Esophagus (tissue), 2 donors: ENCODE measurements around the gene AUH. TPM values are rescaled to one million over a fixed set of nuclear protein-coding genes. Genes with fewer than 3 reads are reported as not detected.
A peak's percentile ranks its signal among the peaks of the same experiment; 100 is the strongest.
"Not testable (repeated sequence)": the region's sequence is repeated elsewhere in the genome, so short reads cannot be mapped to it uniquely, and the experiment has no call there.

Source experiments
- H3K27ac ChIP-seq, 2 donors: one replicate each; pipeline ENCODE4 v1.5.1; 2013; ENCODE audit warnings: low read depth in 2 of 2, mild to moderate bottlenecking in 2 of 2, inconsistent platforms in 1 of 2, low read length in 1 of 2, moderate library complexity in 1 of 2
- H3K27me3 ChIP-seq, 2 donors: one replicate each; pipeline ENCODE4 v1.6.1; 2013; ENCODE audit warnings: low read length in 2 of 2, control low read depth in 1 of 2, mild to moderate bottlenecking in 1 of 2; ENCODE audit not compliant: insufficient read depth in 2 of 2, control insufficient read depth in 1 of 2
- H3K36me3 ChIP-seq, 2 donors: one replicate each; pipeline ENCODE4 v1.6.1; 2013; ENCODE audit warnings: low read length in 1 of 2; ENCODE audit not compliant: control insufficient read depth in 2 of 2, insufficient read depth in 2 of 2
- H3K4me1 ChIP-seq, 2 donors: one replicate each; pipeline ENCODE4 v1.6.1; 2013; ENCODE audit warnings: low read length in 1 of 2; ENCODE audit not compliant: control insufficient read depth in 2 of 2, insufficient read depth in 2 of 2
- H3K4me3 ChIP-seq, 2 donors: one replicate each; pipeline ENCODE4 v1.5.1; 2013; ENCODE audit warnings: low read length in 2 of 2, mild to moderate bottlenecking in 2 of 2, low read depth in 1 of 2, moderate library complexity in 1 of 2
- H3K9me3 ChIP-seq, 2 donors: one replicate each; pipeline ENCODE4 v1.6.1; 2013; ENCODE audit warnings: mild to moderate bottlenecking in 2 of 2, low read depth in 1 of 2, low read length in 1 of 2, moderate library complexity in 1 of 2; ENCODE audit not compliant: control insufficient read depth in 2 of 2, insufficient read depth in 1 of 2
- WGBS, 2 donors: extraction: QIAGEN DNeasy Blood & Tissue Kit; methylation state at CpG; one replicate each; pipeline ENCODE4 v1.1.7; 2013; 5-methylcytosine and 5-hydroxymethylcytosine counted together
- polyA plus RNA-seq, 2 donors: library from polyadenylated mRNA; stranded (reverse); fragments of 200-250 nt; gene quantifications; one replicate each; pipeline ENCODE4 v1.2.3, GENCODE V29; 2013
- donor health status: healthy with polysubstance abuse.
- donor health status: Bipolar disorder and iron deficiency.

Gene AUH
- polyA plus RNA-seq, 2 donors = 7.2 to 11.5 TPM

DNA sequence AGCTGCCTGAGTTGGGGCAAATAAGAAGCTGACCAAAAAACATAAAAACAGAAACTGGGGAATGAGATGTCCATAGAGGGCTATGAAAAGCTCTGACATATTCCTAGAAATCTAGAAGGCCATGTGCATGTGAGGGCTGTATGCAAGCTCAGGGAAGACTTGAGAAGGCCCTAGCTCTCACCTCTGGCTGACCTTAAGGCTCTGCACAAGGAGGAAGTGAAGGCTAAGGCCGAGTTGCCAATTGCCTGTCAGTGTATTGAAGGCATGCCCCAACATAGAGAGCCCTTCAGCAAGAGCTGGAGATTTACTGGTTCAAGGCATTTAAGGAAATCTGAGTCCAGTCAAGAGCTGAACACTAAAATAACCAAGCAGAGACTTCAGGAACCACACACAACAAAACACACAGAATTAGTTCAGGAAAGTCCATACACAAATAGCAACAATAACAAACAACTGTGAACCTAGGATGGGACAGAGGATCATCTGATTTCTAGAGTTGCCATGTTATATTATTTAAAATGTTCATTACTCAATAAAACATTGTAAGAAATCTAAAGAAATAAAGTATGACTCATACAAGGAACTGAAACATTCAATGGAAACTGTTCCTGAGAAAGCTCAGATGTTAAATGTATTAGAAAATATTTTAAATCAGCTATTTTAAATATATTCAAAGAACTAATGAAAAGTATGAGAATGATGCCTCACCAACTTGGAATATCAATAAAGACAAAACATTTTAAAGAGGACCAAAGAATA lies 161.8 kb downstream of the AUH start:
- H3K4me1 ChIP-seq = peaks cover 0 to 7% of the 10 kb centered on the region in 2 donors
- no peaks in the 10 kb centered on the region for H3K9me3 ChIP-seq
- H3K36me3 ChIP-seq = no peaks in the 10 kb centered on the region
- H3K27me3 ChIP-seq = no peaks in the 10 kb centered on the region
- WGBS, 2 donors = 33 to 50% methylated on average over 1 of the region's 1 CpG
- H3K27ac ChIP-seq = peak overlapping the region; percentile 62 to 74
- no peak overlapping the region for H3K4me3 ChIP-seq

DNA sequence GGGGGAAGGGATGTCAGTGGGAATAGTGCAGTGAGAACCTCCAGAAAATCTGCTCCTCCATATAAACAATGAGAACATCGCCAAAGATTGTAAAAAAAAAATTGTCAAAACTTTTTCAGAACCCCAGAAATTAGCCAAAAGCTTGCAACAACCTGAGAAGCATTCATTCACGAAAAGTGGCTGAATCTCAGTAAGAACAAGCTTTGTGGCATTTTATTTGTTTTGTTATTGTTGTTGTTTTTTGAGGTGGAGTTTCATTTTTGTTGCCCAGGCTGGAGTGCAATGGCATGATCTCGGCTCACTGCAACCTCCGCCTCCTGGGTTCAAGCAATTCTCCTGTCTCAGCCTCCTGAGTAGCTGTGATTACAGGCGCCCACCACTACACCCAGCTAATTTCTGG lies 162.8 kb downstream of the AUH start:
- H3K27ac ChIP-seq = peak overlapping the region in 1 of 2 donors; percentile 33
- not testable (repeated sequence) for H3K27me3 ChIP-seq, H3K4me3 ChIP-seq, H3K9me3 ChIP-seq, H3K36me3 ChIP-seq
- WGBS, 2 donors = 90 to 95% methylated on average over 5 of the region's 5 CpGs
- peaks cover 0 to 12% of the 10 kb centered on the region in 2 donors for H3K4me1 ChIP-seq

- Histone ChIP-seq H3K4me1 (peaks cover 0 to 14% of the 10 kb centered on the region in 2 donors), H3K9me3 (no peaks in the 10 kb centered on the region), H3K4me3 (no peak overlapping the region), H3K36me3 (no peaks in the 10 kb centered on the region), H3K27ac (peak overlapping the region; percentile 33 to 73), H3K27me3 (no peaks in the 10 kb centered on the region)
Observed at GRCh38 chr9:91198405-91198804, 163.3 kb downstream of the AUH start.

DNA sequence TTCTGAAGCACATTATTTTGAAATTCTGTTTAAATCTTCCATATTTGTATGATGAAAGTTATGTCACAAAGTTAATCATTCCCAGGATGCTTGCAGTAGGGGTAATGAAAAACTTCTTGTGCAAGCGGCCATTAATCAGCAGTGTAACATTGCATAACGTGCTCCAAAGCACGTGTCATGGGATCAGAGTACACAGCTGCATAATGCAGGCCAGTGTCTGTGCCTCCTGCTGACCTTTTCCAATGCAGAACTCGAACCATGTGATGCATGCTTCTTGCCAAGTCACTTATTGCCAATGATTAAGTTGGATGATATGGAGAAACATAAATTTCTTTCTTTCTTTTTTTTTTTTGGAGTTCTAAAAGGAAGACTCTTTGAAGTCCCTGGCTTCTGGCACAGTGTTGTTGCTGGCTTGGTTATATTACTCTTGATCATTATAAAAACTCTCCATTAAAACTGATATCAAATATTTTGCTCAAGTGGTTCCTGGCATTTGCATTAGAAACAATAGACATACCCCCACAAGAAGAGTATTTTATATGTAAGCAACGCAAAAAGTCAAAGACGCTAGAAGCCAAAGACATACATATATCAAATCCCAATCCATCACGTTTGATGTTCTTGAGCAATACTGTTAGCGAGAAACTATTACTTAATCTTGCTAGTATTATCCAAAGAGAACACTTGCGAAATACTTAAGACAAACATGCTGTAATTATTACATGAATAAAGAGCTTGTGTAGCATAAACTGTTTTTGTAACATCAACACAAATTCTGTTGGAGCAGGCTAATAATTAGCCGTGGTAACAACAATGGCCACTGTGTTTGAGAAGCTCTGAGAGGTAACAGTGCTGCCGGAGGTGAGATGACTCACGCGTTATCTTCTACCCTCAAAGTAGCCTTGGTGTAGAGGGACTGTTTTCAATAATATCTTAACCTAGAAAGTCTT lies 164.2 kb downstream of the AUH start:
- WGBS, 2 donors = 26% methylated on average over 13 of the region's 13 CpGs
- no peak overlapping the region for H3K4me3 ChIP-seq
- peak overlapping the region; percentile 64 to 73 for H3K27ac ChIP-seq
- no peaks in the 10 kb centered on the region for H3K36me3 ChIP-seq
- H3K4me1 ChIP-seq = peaks cover 0 to 14% of the 10 kb centered on the region in 2 donors
- H3K9me3 ChIP-seq = no peaks in the 10 kb centered on the region
- no peaks in the 10 kb centered on the region for H3K27me3 ChIP-seq

- Histone ChIP-seq H3K4me1 (peaks cover 0 to 17% of the 10 kb centered on the region in 2 donors), H3K27me3 (no peaks in the 10 kb centered on the region), H3K27ac (peak overlapping the region; percentile 78 to 83), H3K36me3 (no peaks in the 10 kb centered on the region), H3K4me3 (no peak overlapping the region), H3K9me3 (no peaks in the 10 kb centered on the region)
- 78 to 80% methylated on average over 8 of the region's 8 CpGs for WGBS, 2 donors
Observed at GRCh38 chr9:91196103-91196950, 165.4 kb downstream of the AUH start.

DNA sequence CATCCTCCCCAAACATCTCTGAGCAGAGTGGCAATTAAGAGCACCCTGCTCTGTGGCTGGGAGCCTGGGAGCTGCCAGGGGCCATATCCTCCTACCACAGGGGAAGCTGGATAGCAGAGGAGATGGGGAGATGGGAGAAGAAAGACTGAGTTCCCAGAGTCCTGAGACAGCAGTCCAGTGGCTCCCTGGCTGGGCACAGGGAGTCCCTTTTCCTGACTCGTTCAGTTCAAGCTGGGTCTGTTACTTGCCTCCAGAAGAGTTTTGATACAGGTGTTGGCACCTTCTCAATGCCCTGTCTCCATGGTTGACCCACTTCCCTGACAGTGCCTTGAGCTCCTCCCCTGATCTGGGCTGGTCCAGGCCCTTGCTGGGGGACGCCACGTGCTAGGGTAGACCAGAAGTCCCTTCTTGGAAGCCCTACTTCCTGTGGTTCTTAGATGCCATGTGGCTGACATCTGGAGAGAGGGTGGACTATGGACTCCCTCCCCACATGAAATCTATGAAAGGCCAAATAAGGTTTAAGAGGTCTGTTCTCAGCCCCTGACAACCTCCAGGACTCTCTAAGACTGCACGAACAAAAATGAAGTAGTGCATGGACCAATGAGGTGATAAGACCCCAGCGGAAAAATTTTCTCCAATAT lies 166.2 kb downstream of the AUH start:
- WGBS, 2 donors = 94% methylated on average over 5 of the region's 5 CpGs
- Histone ChIP-seq H3K4me3 (no peak overlapping the region), H3K27ac (peak overlapping the region; percentile 78 to 83), H3K4me1 (peaks cover 0 to 17% of the 10 kb centered on the region in 2 donors), H3K9me3 (no peaks in the 10 kb centered on the region), H3K36me3 (no peaks in the 10 kb centered on the region), H3K27me3 (no peaks in the 10 kb centered on the region)

GRCh38 chr9:91193658-91194391 lies 167.9 kb downstream of the AUH start:
- no peaks in the 10 kb centered on the region for H3K27me3 ChIP-seq
- H3K27ac ChIP-seq = peak overlapping the region; percentile 94 to 99
- peaks cover 0 to 17% of the 10 kb centered on the region in 2 donors for H3K4me1 ChIP-seq
- peaks cover 0 to 2% of the 10 kb centered on the region in 2 donors for H3K9me3 ChIP-seq
- WGBS, 2 donors = 7 to 12% methylated on average over 52 of the region's 52 CpGs
- H3K36me3 ChIP-seq = no peaks in the 10 kb centered on the region
- peak overlapping the region; percentile 33 to 36 for H3K4me3 ChIP-seq

DNA sequence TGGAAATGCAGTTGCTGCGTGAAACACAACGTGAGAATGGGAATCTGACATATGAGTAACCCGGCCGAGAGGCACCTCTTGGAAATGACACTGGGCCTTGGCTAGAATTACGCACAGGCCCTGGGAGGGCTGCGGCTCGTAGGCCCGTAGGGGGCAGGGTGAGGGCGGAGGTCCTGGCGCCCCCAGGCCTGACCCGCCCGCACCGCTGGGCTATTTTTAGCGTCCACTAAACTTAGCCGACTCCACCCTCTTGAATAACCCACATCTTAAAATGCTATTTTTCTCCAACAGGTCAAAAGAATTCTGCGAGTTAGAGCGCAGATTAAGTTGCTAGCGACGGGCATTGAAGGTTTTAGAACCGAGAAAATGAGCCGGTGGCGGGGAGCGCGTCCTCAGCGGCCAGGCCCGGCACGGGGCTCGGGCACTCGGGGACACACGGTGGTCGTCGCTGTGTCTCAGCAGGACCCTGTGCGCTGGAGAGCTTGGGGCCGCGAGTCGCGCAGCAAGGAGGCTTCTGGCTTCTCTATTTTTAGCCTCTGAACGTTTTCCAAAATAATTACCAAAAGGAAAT lies 168.5 kb downstream of the AUH start:
- Histone ChIP-seq H3K27ac (peak overlapping the region; percentile 94 to 99), H3K4me3 (peak overlapping the region; percentile 22 to 33), H3K9me3 (peaks cover 0 to 4% of the 10 kb centered on the region in 2 donors), H3K36me3 (no peaks in the 10 kb centered on the region), H3K27me3 (no peaks in the 10 kb centered on the region), H3K4me1 (peaks cover 0 to 17% of the 10 kb centered on the region in 2 donors)
- 1% methylated on average over 38 of the region's 38 CpGs for WGBS, 2 donors
